HT-29 (cell line): ENCODE data around the gene MLKL. TPM values are rescaled to one million over a fixed set of nuclear protein-coding genes. Genes with fewer than 3 reads are reported as not detected.
"Not testable (repeated sequence)": the region's sequence is repeated elsewhere in the genome, so short reads cannot be mapped to it uniquely, and the experiment has no call there.

Experiments
- DNase-seq: peaks from one replicate; pipeline ENCODE4 v3.0.0-alpha.2; 2015; ENCODE audit warnings: low spot score
- total RNA-seq: library from RNA; depleted of rRNA; stranded (reverse); fragments of >200 nt; shearing (Covaris generic); gene quantifications from 2 replicates; pipeline ENCODE4 v1.2.3, GENCODE V29; 2014

MLKL gene
- total RNA-seq, 1 experiment from 2014 or later, result 19.3 TPM

GRCh38 chr16:74700116-74700437 lies 585 bp downstream of the MLKL start:
- peak; percentile 43 for DNase-seq

GRCh38 chr16:74699666-74700065 lies 996 bp downstream of the MLKL start:
- DNase-seq, result no peak

- DNase-seq, result no peak
Observed at GRCh38 chr16:74698222-74698621, 2.4 kb downstream of the MLKL start.

GRCh38 chr16:74695450-74696422 lies 4.9 kb downstream of the MLKL start:
- DNase-seq, result peak; percentile 79

- DNase-seq, result no peak
Observed at GRCh38 chr16:74691093-74691855, 9.4 kb downstream of the MLKL start.

- no peak for DNase-seq
Observed at GRCh38 chr16:74682556-74682955, 18.1 kb downstream of the MLKL start.

GRCh38 chr16:74680681-74681080 lies 20.0 kb downstream of the MLKL start:
- no peak for DNase-seq

- DNase-seq, result no peak
Observed at GRCh38 chr16:74679983-74680382, 20.7 kb downstream of the MLKL start.

- DNase-seq, result no peak
Observed at GRCh38 chr16:74677868-74678267, 22.8 kb downstream of the MLKL start.

GRCh38 chr16:74673876-74674275 lies 26.8 kb downstream of the MLKL start:
- no peak for DNase-seq

GRCh38 chr16:74668877-74669276 lies 31.8 kb downstream of the MLKL start:
- DNase-seq, result not testable (repeated sequence)

- DNase-seq, result peak; percentile 65
Observed at GRCh38 chr16:74667255-74667700, 33.4 kb downstream of the MLKL start.

GRCh38 chr16:74666425-74667254 lies 34.0 kb downstream of the MLKL start, which contains the start of gene RFWD3:
TSS of gene RFWD3 (minus strand) at chr16:74666877. CDS start at chr16:74661449, 5,428 bp downstream.
- DNase-seq, result peak; percentile 97

- no peak for DNase-seq
Observed at GRCh38 chr16:74666010-74666421, 34.6 kb downstream of the MLKL start.

GRCh38 chr16:74661064-74661463 lies 39.6 kb downstream of the MLKL start:
- DNase-seq, result no peak

- no peak for DNase-seq
Observed at GRCh38 chr16:74660383-74660782, 40.3 kb downstream of the MLKL start.

GRCh38 chr16:74659041-74659440 lies 41.6 kb downstream of the MLKL start:
- DNase-seq, result no peak

- no peak for DNase-seq
Observed at GRCh38 chr16:74657870-74658642, 42.6 kb downstream of the MLKL start.

GRCh38 chr16:74654536-74655050 lies 46.1 kb downstream of the MLKL start:
- no peak for DNase-seq

- not testable (repeated sequence) for DNase-seq
Observed at GRCh38 chr16:74652883-74653282, 47.8 kb downstream of the MLKL start.
